Measurements from ENCODE around the gene POLR2C.
A peak's percentile ranks its signal among the peaks of the same experiment; 100 is the strongest.
"Not testable (repeated sequence)": the region's sequence is repeated elsewhere in the genome, so short reads cannot be mapped to it uniquely, and the experiment has no call there.

Gene POLR2C

DNA sequence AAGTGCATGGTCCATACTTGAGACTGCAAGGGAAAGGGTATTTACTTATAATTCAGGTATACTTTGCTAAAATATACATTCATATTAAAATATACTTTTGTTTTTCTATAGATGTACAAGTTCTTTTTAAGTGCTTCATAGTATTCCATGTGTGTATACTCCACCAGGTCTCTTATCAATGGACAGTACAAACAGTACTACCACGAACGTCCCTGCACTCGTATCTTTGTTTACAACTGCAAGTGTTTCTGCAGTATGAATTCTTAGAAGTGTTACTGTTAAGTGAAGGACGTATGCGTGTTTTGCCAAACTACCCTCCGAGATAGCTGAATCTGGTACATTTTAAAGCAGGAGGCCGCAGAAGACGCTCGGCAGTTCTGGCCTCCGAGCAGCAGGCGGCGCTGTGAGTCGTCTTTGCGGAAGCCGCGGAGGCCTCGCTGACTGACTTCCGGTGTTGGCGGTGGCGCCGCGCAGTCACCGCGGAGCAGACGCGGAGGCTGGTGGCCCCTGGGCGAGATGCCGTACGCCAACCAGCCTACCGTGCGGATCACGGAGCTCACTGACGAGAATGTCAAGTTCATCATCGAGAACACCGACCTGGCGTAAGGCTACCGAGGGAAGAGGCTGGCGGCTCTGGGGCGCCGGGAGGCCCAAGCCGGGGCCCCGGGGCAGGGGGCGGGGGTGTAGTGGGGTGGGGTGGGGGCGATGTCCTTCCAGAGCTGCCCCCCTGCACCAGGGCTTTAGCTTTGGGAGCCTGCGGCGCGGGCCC lies at the start of gene POLR2C:
Gene POLR2C (plus strand): TSS at position 471 of the 769 bp plus-strand sequence. CDS start 46 bp downstream, at position 517.
- DNase-seq: peak; percentile 36

DNA sequence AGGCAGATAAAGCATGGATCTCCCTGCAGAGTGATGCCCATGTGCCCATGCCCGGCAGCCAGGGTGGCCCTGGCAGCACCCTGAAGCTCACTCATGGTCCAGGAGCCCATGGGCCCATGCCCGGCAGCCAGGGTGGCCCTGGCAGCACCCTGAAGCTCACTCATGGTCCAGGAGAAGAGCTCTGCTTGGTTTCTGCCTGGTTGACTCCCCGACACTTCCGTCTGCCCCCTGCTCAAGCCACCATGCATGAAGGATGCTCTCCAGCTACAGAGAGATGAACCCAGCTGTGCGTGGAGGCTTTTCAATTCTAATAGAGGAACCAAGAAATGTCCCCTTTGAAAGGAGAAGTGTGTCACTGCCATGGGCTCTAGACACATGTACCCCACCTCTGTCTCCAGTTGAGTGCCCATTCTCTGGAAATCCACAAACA lies 49.2 kb upstream of the POLR2C start:
- DNase-seq: no peak

DNA sequence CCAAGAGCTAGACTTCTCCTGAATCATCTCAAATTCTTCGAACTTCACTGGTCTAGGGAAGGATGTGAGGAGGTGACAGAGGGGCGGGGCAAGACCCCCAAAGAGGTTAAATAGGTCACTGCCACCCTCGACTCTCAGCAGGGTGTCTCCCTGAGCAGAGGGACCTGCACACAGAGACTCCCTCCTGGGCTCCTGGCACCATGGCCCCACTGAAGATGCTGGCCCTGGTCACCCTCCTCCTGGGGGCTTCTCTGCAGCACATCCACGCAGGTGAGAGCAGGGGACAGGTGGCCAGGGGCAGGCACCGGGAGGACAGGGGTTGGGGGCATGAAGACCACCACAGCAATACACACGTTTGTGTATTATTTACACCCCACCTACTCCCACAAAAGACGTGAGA lies 48.7 kb upstream of the POLR2C start:
- no peak for DNase-seq

DNA sequence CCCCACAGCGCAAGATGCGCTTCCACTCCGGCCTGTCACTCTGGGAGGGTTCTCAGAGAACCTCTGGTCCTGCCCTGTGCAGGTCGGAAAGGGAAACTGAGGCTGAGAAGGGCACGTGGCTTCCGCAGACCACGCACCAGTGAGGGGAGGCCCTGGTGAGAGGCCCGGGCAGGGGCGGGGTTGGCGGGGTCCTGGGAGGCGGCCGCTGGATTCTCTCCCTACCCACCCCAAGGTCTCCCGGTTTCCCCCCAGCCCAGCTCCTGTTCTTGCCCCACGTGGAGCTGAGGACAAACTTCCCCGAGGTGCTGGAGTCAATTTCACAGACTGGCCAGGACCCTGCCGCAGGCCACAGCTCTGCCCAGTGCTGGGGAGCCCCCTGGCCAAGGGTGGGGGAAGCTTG lies 46.4 kb upstream of the POLR2C start:
- DNase-seq: no peak

DNA sequence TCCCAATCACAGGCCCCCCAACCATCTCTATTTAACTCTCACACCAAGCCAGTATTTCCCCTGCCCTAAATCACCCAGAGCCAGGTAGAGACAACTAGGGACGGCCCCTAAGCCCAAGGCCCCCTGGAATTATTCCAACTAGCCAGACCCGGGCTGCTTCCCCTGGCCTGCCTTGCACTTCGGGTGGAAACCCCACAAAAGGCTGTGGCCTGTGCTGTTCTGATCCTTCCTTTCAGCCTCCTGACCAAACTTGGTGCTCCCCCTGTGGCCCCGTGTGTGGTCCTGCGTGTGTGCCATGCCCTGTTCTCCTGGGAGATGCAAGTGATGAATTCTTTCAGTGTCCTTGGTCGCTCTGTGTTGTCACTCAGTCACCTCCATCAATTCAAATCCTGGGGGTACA lies 43.0 kb upstream of the POLR2C start:
- no peak for DNase-seq

DNA sequence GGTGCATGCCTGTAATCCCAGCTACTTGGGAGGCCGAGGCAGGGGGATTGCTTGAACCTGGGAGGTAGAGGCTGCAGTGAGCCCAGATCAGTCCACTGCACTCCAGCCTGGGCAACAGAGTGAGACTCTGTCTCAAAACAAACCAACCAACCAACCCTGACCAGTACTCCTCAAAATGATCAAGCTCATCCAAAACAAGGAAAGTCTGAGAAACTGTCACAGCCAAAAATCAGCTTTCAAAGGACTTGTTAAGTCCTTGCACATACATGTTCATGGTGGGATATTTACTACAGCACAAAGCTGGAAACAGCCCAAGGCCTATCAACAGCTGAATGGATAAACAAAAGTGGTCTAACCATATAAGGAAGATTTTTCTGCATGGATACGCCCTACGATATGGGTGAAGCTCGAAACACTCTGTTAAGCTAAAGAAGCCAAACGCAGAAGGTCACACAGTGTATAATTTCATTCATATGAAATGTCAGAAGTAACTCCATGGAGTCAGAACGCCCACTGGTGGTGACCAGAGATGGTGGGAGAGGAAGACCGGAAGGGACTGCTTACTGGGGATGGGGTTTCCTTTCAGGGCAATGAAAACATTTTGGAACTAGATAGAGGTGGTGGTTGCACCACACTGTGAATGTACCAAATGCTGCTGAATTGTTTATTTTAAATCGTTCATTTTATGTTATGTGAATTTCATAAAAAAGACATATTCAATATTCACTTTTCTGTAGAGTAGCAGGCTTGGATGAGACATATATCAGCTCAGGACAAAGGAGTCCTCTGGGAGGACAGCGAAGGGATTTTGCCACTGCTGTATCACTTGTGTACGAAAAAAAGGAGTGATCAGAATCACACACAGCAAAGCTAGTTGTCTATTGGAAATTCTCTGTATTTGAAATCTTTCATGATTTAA lies 40.2 kb upstream of the POLR2C start:
- DNase-seq: no peak

DNA sequence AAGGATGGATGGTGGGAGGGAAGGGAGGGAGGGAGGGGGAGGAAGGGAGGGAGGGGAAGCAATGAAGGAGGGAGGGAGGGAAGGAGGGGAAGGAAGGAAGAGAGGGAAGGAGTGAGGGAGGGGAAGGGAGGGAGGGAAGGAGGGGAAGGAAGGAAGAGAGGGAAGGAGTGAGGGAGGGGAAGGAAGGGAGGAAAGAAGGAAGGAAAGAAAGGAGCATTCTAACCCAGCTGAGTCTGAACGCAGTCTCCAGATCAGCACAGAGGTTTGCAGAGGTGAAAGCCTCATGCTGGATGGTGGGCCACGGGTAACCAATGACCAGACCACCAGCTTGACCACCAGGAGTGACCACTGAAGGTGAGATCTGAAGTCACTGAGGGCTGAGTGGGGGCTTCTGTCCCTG lies 39.3 kb upstream of the POLR2C start:
- no peak for DNase-seq

DNA sequence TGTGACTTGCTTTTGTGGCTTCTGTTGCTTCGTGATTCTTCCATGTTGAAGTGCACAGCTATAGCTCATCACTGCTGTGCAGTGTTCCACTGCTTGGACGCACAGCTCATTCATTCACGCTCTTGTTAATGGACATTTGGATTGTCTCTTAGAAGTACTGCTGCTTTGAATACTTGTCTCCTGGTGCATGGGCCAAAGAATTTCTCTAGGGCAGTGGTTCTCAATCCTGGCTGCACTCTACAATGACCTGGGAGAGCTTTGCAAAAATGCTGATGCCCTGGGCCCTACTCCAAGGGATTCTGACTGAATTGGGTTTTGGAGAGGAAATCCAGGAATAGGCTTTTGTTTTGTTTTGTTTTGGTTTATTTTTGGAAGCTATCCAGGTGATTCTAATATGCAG lies 37.9 kb upstream of the POLR2C start:
- DNase-seq: no peak

DNA sequence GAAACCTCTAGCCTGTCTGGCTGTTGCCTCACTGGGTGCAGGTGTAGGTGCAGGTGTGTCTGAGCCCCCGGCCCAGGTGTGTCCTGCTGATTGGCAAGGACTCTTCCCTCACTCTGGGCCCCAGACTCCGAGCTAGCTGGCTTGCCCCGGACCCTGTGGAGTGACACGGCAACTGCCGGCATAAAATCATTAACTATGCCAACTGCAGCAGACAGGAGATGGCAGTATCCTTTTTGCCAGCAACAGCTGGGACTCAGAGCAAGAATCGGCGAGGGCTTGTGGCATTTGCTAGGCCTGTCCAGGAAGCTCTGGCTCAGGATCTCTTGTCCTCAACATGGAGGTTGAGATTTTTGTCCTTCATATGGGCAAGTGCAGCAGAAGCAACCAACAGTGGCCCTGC lies 36.1 kb upstream of the POLR2C start:
- no peak for DNase-seq

DNA sequence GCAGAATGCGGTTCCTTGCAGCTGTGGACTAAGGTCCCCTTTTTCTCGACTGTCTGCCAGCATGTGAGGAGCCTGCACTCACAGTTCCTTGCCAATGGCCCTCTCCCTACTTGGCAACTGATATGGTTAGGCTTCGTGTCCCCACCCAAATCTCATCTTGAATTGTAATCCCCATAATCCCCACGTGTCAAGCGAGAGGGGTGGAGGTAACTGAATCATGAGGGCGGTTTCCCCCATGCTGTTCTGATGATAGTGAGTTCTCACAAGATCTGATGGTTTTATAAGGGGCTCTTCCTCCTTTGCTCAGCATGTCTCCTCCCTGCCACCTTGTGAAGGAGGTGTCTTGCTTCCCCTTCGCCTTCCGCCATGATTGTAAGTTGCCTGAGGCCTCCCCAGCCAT lies 35.2 kb upstream of the POLR2C start:
- DNase-seq: no peak

DNA sequence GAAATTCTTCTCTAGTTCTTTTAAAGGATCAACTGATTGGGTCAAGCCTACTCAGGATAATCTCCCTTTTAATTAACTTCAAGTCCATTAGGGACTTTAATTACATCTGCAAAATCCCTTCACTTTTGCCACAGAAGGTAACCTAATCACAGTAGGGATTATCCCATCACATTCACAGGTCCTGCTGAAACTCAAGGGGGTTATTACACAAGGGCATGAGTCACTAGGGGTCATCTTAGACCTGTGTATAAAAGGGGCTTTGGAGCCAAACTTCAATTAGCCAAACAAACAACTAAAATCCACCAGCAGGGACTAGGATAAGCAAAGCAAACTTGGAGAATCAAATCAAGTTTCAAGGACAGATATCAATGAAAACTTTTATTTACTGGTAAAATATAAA lies 34.7 kb upstream of the POLR2C start:
- DNase-seq: no peak

DNA sequence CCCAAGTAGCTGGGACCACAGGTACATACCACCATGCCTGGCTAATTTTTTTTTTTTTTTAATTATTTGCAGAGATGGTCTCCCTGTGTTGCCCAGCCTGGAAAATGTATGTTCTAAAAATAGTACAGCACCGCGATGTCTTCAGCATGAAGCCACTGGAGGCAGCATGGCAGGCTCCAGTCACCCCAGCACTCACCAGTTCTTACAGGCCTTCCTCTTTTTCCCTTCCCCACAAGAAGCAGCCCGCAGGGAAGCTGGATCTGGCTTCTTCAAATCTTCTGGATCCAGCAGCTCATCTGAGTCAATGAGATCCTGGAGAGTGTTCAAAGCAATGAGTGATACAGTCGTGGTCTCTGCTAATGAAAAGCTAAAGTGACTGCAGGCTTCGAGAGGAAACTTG lies 31.5 kb upstream of the POLR2C start:
- no peak for DNase-seq

DNA sequence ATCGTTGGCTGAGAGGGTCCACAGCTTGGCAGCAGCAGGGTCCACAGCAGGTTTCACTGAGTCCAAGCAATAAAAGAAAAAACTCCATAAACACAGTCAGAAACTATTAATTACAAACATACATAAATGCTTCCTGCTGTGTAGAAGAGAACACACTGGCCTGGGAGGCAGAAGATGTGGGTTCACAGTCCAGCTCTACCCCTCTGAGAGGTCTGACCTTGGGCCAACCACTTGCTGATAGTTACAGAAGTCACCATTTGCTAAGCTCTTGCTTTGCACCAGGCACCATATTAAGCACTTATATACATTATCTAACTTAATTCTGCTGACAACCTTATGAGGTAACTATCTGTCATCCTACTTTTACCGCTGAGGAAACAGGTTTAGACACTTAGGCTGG lies 30.0 kb upstream of the POLR2C start:
- DNase-seq: no peak

DNA sequence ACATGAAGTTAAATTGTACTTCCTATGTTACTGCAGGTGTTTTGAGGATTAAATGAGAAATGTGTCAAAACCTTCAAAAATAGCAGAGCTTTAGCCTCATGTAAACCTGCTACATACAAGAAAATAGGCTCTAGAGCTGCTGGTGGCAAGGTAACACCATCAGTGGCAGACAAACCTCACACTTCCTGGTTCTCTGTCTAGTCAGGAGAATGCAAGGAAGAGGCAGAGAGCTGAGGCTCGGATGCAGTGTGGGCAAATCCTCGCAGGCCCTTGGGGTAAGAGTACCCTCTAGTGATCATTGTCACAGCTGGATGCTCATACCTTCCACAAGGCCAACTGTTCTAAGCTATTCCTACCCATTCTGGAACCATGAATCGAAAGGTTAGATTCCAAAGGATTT lies 29.5 kb upstream of the POLR2C start:
- no peak for DNase-seq

DNA sequence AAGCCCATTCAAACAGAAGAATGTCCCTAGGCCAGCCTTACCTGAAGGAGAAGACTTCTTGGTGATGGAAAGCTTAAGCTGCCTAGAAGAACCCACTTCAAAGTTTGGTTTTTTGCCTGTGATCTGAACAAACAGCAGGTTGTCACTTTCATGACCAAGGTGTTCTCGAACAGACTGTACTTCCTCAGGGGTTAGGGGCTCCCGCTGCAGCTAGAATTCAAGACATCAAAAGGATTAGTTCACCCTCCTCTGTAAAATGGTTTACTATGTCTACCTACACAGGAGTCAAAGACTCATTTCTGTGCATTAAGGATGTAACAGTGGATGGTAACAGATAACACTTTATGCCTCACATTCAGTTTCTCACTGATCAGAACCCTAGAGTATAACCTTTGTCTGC lies 28.5 kb upstream of the POLR2C start:
- DNase-seq: no peak

DNA sequence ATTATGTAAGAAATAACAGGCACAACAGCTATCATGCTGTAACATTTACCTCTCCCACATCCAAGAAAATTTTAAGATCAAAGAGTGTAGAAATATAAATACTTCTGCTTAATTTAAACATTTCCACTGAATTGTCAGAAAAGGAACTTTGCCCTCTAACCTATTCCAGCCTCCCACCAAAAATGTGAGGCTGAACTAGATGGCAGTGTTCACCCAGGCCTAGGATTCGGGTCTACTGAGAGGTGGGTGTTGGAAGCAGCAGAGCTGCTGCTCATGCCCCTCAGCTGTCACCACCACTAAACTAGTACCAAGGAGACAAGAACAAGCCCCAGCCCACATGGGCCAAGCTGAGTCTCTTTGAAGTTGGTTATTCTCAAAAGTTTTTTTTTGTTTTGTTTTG lies 26.6 kb upstream of the POLR2C start:
- no peak for DNase-seq

DNA sequence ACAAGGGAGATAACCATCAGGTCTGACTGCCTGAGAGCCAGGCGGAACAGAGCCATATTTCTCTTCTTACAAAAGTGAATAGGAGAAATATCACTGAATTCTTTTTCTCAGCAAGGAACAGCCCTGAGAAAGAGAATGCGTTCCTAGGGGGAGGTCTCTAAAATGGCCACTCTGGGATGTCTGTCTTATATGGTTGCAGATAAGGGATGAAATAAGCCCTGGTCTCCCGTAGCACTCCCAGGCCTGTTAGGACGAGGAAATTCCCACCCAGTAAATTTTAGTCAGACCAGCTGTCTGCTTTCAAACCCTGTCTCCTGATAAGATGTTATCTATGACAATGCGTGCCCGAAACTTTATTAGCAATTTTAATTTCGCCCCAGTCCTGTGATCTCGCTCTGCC lies 22.5 kb upstream of the POLR2C start:
- DNase-seq: not testable (repeated sequence)

DNA sequence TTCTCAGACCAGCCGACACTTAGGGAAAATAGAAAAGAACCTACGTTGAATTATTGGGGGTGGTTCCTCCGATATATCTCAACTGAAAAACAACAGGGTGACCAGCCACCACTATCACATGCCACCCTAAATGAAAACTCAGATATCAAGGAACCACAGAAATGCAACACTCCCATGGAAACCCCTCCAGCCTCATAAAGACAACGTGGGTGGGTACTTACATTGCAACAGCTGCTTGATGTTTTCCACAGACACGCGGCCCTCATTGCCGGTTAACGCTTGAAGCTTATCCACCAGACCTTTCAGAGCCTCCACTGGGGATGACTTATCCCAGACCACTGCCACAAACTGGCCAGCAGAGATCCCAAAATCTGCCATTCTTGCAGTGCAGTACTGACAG lies 21.9 kb upstream of the POLR2C start:
- DNase-seq: not testable (repeated sequence)

DNA sequence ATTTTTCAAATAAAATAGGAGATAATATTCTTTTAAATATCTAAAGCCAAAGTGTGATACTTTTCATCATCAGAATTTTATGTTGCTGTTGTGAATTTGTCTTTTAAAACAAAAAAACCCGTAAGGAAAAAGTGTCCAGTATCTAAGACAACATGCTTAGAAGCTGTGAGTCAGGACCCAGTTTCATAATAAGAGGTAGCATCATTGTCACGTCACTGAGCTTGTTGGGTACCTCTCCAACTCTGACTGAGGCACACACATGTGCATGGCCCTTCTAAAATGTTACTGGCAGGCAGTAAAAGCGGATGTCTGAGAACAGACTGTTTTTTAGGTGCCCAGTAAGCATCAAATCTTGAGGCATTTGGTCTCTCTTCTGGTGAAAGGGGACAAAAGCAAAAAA lies 17.8 kb upstream of the POLR2C start:
- no peak for DNase-seq

DNA sequence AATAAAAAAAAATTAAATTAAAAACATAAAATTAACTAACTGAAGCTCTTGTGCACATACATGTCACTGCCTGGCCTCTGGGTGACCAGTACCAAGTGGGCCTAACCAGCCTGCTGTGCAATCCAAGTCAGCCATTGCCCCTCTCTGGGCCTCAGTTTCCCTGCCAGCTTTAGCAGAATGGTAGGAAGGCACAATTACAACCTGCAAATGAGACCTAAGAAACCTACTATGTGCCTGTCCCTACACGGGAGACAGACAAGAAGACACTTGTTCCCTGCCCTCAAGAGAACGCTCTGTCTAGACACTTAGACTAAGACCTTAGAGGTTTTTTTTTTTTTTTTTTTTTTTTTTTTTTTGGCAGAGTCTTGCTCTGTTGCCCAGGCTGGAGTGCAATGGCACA lies 17.0 kb upstream of the POLR2C start:
- no peak for DNase-seq

DNA sequence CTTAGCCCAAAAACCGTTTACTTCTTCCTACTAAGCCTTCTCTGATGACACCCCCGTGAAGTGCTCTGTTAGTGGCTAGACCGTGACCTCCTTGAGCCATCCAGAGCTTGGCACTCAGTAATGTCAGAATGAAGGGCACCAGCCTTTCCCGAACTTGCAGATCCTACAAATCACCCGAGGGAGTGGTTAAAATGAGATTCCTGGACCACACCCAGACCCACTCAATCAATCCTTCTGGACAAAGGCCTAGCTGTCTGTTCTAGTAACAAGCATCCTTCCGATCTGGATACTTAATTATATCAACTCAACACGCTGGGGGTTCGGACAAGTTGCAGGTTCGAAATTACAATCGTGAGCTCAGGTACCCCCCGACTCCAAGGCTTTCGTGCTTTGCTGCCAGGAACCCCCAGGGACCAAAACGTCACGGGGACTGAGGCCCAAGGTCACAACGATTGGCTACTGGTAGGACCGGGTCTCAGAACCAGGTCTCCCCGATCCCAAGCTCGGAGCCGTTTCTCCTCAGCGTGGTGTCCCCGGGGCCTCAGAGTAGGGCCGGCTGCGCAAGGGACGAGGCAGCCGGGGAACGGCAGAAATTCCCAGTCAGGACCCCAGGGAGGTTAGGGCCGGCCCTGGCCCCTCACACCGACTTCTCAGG lies 15.8 kb upstream of the POLR2C start:
- DNase-seq: no peak

DNA sequence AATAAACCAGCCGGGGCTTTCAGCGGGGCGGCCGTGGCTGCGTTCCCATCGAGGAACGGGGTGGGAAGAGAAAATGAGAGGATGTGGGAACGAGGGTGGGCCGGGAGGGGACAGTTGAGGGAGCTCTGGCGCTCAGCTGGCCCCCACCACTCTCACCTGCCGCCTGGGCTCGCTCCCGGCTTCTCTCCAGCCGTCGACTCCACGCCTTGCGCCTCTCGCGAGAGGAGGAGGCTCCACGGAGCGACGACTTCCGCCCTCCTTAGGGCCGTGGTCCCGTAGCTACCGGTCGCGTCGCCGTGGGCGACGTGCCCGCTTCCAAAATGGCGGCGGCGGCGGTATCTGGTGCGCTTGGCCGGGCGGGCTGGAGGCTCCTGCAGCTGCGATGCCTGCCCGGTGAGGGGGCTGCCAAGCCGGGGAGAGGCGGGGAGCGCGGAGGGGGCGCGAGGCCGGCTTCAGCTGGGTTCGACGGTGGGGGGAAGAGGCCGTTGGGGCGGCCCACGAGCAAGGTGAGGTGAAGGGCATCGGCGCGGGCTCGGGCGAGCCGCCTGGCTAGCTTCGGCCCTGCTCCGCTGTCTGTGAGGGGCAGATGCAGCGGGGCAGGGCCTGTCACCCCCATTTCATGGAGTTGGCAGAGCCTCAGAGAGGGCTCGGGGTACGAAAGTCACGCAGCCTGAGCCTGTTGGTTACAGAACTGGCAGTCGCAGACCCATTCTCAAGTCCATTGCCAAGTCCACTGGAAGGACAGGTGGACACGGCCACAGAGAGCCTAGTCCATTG lies 15.1 kb upstream of the POLR2C start, which contains the start of the genes CIAPIN1 and COQ9:
Gene CIAPIN1 (minus strand): TSS at position 200 of the 777 bp plus-strand sequence. CDS start 6,457 bp downstream, outside the sequence.
Gene COQ9 (plus strand): TSS at position 294 of the 777 bp plus-strand sequence. CDS start 27 bp downstream, at position 321.
- peak; percentile 33 for DNase-seq

DNA sequence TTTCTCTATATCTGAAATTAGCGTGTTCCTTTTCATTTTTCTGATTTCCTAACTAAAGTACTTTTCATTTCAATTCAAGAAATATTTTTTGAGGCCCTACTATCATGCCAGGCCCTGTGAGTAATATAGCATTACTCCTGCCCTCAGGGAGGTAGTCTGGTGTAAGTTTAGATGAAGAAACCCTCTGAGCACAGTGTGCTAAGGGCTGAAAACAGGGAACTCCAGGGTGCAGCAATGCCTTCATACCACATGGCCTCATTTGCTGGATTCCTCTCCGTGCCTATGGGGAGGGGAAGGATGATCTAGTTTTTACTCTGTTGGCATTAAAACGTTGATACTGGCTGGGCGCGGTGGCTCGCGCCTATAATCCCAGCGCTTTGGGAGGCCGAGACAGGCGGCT lies 10.5 kb upstream of the POLR2C start:
- no peak for DNase-seq
